Stimulated activated CD4-positive, alpha-beta T cell treated with anti-CD3 and anti-CD28 coated beads, Interleukin-4, amount 100 ng/mL, for 1 hour (primary cell): ENCODE data around the gene PC.
"Not testable (repeated sequence)": the region's sequence is repeated elsewhere in the genome, so short reads cannot be mapped to it uniquely, and the experiment has no call there.

Experiments
- DNase-seq: peaks from one replicate; pipeline ENCODE4 v3.0.0-alpha.2; 2020

Gene PC

DNA sequence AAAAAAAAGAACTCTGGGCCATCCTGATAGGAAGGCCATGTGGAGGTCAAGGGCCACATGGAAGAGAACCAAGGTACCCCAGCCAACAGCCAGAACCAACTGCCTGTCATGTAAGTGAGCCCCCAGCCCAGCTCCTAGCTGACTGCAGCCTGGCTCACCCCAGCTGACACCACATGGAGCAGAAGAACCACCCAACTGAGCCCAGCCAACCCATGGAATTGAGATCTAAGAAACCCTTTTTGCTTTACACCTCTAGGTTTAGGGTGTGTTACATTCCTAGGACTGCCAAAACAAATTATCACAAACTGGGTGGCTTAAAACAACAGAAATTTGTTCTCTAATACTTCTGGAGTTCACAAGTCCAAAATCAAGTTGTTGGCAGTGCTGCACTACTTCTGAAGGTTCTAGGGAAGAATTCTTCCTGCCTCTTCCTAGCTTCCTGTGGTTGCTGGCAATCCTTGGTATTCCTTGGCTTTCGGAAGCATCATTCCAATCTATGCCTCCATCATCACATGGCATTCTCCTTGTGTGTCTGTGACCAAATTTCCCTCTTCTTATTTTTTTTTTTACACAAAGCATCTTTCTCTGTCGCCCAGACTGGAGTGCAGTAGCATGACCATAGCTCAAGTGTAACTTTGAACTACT lies 21.3 kb upstream of the PC start:
- DNase-seq = no peak

DNA sequence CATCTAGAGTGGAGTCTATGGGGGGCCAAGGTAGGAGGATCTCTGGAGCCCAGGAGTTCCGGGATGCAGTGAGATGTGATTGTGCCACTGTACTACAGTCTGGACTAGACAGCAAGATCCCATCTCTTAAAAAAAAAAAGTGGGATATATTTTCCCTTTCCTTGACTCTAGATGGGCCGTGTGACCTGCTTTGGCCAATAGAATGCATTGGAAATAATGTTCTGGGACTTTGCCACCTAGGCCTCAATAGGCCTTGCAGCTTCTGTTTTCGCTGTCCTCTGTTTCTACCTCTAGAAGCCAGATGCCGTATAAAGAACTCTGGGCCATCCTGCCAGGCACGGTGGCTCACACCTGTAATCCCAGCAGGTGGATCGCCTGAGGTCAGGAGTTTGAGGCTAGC lies 20.5 kb upstream of the PC start:
- DNase-seq = no peak

GRCh38 chr11:66978229-66978628 lies 20.0 kb upstream of the PC start:
- DNase-seq = no peak

DNA sequence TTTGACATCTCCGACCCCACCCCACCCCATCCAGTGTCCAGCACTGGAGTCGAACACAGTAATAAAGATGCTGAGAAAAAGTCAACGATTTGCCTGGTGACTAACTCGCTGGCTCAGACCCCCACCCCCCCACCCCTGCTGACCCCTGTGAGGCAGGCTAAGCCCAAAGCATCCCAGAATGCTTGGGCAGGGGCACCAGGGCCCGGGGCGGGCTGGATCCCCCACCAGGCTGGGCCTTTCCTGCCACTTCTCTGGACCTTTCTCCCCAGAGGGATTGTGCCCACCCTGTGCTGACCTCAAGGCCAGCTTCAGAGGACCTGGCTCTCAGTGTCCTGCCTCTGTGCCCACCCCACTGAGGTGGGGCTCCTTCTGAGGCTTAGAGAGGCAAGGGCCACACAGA lies 18.7 kb upstream of the PC start:
- DNase-seq = no peak

DNA sequence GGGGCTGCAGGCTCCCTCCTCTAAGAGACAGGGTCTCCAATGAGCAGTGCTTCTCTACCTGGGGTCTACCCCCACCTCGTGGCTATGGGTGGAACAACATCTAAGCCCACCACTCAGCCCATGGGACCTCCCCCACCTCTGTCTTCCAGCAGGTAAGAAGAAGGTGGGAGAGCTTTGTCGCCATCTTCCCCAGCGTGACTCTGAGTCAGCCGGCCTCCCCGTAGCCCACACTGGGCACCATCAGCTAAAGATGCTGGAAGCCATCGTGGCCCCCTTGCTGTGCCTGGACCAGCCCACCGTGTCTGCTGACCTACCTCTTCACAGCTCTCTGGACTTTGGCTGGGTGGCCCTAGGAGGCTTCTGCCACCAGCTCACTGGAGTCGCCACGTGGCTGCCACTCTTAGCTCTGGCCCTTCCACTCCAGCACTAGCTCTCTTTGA lies 17.9 kb upstream of the PC start:
- peak; percentile 25 for DNase-seq

- DNase-seq = no peak
These were observed 17.3 kb upstream of the PC start for GRCh38 chr11:66975405-66976027.

DNA sequence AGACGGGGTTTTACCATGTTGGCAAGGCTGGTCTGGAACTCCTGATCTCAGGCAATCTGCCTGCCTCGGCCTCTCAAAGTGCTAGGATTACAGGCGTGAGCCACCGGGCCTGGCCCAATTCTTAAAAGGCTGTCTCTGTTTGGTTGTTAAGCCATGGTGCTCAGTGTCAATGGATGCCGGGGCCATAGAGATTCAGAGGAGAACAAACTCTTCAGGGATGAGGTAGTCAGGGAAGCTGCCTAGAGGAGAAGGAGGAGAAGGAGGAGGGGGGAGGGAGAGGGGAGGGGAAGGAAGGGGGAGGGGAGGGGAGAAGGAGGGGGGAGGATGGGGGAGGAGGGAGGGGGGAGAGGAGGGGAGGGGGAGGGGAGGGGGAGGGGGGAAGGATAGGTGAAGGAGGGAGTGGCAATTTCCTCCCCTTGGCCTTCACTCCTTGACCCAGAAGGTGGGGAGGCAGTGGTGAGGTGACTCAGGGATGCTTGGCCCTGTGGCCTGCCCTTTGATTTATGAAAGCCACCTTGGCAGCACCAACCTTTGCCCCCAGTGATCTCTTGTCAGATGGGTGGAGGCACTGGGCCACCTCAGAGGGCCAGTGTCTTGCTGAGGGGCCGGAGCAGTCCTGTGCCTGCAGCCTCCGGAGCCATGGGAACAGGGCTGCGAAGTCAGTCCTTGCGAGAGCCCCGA lies 16.7 kb upstream of the PC start, which contains the start of gene C11orf86:
Gene C11orf86, plus strand, starts transcription at position 581 of the 681 bp plus-strand sequence. Its CDS starts 59 bp downstream, at position 640.
- DNase-seq = no peak

DNA sequence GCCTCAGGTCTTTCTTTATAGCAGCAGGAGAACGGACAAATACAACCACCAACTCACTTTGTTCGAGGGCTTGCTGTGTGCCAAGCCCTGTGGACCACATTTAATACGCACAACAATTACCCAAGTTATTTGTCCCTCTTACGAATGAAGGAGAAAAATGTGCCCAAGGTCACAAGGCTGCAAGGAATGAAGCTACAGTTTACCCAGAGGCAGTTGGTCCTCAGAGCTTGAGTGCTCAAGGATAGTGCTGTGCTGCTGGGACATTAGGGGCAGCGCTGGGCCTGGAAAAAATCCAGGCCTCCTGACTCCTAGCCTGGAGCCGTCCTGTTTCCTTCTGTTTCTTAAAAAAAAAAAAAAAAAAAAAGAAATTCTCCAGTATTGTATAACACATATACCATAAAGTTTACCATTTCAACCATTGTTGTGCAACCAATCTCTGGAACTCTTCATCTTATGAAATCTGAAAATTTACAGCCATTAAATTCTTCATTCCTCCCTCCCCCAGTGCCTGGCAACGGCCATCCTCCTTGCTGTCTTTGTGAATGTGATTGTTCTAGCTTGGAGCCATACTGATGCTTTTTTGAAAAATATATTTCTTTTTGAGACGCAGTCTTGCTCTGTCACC lies 15.9 kb upstream of the PC start:
- no peak for DNase-seq

DNA sequence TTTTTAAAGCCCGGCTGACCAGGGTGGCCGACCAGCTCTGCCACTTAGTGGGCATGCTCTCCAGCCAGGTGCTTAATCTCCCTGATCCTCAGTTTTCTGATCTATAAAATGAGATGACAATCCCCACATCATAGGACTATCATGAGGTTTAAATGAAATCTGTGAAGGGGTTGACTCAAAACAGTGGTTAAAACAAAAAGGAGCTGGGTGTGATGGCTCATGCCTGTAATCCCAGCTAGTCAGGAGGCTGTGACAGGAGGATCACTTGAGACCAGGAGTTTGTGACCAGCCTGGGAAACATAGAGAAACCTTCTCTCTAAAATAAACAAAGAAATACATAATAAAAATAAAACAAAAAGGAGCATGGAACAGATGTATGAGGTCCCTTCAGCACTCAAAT lies 13.3 kb upstream of the PC start:
- DNase-seq = no peak

GRCh38 chr11:66970807-66971442 lies 12.7 kb upstream of the PC start:
- DNase-seq = no peak

DNA sequence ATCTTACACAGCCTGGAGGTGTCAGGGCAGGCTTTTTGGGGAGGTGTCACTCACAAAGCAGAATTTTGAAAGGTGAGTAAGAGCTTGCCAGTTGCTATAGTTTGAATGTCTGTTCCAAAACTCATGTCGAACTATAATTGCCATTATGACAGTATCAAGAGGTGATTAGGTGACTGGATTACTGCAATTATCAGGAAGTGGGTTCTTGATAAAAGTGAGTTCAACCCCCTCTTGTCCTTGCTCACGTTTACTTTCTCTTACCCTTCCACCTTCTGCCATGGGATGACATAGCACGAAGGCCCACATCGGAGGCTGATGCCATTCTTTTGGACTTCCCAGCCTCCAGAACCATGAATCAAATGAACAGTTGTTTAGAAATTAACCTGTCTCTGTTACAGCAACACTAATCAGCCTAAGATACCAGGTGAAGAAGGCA lies 12.2 kb upstream of the PC start:
- DNase-seq = no peak

DNA sequence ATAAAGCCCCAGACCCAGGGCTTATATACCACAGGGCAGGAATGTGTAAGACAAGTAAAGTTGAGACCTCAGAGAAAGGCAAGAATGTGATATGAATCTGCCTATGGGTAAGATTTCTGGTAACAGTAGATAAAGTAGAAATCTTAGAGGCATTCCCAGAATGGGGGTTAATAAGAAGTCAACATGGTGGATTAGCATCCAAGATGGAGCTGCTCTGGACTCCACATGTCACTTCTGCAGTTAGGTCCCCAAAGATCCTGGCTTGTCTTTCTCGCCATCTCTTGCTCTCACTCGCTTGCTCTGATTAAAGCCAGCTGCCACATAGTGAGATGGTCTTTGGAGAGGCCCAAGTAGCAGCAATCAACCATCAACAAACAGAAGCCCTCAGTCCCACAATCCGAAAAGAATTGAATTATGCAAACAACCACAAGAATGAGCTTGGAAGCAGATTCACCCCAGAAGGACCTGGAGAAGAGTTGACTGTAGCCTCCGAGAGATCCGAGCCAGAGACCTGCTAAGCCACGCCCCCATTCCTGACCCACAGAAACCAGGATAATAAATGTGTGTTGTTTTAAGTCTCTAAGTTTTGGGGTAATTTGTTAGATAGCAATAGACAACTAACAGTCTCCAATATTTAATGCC lies 11.5 kb upstream of the PC start:
- DNase-seq = no peak

GRCh38 chr11:66967670-66968425 lies 9.7 kb upstream of the PC start:
- no peak for DNase-seq

DNA sequence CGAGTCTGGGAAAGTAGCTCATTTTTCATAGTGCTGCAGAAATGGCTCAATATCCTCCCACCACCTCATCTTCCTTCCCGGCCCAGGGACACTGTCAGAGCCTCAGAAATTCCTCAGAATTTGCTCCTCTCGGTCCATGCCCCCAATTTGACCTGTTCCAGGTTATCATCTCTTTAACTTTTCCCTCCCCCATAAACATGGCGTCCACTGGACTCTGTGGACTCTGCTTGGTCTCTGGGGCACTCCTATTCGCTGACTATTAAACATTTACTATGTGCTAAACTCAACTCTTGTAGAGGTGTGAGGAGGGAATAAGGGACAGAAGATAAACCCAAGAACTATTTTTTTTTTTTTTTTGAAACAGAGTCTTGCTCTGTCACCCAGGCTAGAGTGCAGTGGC lies 8.2 kb upstream of the PC start:
- DNase-seq = no peak

DNA sequence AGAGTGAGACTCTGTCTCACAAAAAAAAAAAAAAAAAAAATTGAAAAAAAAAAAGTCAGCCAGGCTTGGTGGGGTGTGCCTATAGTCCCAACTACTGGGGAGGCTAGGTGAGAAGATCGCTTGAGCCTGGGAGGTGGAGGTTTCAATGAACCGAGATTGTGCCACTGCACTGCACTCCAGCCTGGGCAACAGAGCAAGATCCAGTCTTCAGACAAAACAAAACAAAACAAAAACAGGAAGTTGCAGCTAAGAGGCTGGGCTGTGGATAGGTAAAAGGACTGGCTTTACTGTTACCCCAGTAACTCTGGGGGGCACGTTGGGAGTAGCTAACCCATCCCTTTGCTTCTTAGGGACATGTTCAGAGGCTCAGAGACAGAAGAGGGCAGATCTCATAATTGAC lies 6.3 kb upstream of the PC start:
- no peak for DNase-seq

DNA sequence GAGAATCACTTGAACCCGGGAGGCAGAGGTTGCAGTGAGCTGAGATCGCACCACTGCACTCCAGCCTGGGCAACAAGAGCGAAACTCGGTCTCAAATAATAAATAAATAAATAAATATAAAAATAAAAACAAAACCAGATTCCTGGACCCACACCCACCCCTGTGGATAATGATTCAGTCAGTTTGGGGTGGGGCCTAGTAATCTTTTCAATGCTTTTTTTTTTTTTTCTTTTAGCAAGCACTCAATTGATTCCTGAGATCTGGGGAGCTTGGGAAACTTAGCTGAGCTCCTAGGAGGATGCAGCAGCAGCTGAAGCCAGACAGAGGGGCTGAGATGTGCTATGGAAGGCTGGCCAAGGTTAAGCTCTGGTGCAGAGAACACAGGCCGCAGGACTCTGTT lies 4.6 kb upstream of the PC start:
- DNase-seq = no peak

DNA sequence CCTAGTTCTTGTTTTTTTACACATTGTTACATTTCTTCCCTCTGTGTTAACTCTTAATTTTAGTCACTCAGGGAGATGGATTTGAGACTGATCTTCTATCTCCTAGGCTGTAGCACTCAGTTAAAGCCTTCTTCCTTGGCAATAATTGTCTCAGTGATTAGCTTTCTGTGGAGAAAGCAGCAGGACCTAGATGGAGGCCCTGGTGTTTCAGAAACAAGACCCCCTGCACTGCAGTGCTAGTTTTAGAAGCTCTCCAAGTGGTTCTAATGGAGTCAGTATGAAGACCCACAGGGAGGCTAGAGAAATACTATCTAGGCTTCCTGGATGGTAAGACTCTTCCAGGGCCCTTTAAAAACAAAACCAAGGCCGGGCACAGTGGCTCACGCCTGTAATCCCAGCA lies 4.1 kb upstream of the PC start:
- DNase-seq = no peak

GRCh38 chr11:66961691-66962213 lies 3.6 kb upstream of the PC start:
- DNase-seq = not testable (repeated sequence)

DNA sequence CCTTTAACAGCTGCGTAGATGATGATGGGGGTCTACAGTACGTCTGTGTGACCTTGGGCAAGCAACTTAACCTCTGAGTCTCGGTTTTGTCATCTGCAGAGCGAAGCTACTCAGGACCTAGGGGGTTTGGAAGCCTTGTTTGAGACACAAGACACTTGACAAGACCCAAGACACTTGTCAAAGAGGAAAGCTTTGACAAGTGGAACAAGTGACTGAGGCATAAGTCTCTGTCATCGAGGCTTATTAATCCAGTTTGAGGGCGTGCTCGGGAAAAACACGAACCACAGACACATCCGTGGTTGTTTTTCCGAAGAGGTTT lies 732 bp upstream of the PC start:
- DNase-seq = no peak

- DNase-seq = no peak
These were observed 282 bp downstream of the PC start for GRCh38 chr11:66957971-66958231.

GRCh38 chr11:66956689-66957290 lies 1.4 kb downstream of the PC start:
- no peak for DNase-seq
